Loucy (cell line): Measurements from ENCODE around the gene AQP1.

Experiments
- H2AFZ ChIP-seq: fragments of 200-600 bp; sonication (generic); 2 replicates; pipeline ENCODE4 v1.6.0; 2016; ENCODE audit warnings: antibody characterized with exemption, mild to moderate bottlenecking, low read length, moderate library complexity
- H3F3A ChIP-seq: fragments of 200-600 bp; 2 replicates; pipeline ENCODE4 v1.6.0; 2016; ENCODE audit warnings: antibody characterized with exemption, low read depth, mild to moderate bottlenecking
- H3K27me3 ChIP-seq: fragments of 200-600 bp; sonication (generic); 2 replicates; pipeline ENCODE4 v1.6.1; 2014; ENCODE audit warnings: low read length, mild to moderate bottlenecking; ENCODE audit not compliant: insufficient read depth, poor library complexity, severe bottlenecking
- H3K36me3 ChIP-seq: fragments of 200-600 bp; sonication (generic); 2 replicates; pipeline ENCODE4 v1.6.1; 2016; ENCODE audit warnings: low read length; ENCODE audit not compliant: insufficient read depth
- H3K4me1 ChIP-seq: fragments of 200-600 bp; sonication (generic); 2 replicates; pipeline ENCODE4 v1.5.1; 2014; ENCODE audit warnings: low read length, mild to moderate bottlenecking; ENCODE audit not compliant: insufficient read depth, poor library complexity, severe bottlenecking
- H3K4me2 ChIP-seq: fragments of 200-600 bp; sonication (generic); 2 replicates; pipeline ENCODE4 v1.6.0; 2014; ENCODE audit warnings: antibody characterized with exemption, low read length, low read depth, mild to moderate bottlenecking; ENCODE audit not compliant: poor library complexity, severe bottlenecking
- H3K4me3 ChIP-seq: fragments of 200-600 bp; sonication (generic); 2 replicates; pipeline ENCODE4 v1.5.1; 2014; ENCODE audit warnings: low read length, mild to moderate bottlenecking, mixed read lengths; ENCODE audit not compliant: poor library complexity, severe bottlenecking
- H3K79me2 ChIP-seq: fragments of 200-600 bp; sonication (generic); 2 replicates; pipeline ENCODE4 v1.6.1; 2014; ENCODE audit warnings: low read length; ENCODE audit not compliant: insufficient read depth
- H3K9ac ChIP-seq: fragments of 200-600 bp; sonication (generic); 2 replicates; pipeline ENCODE4 v1.6.0; 2014; ENCODE audit warnings: mild to moderate bottlenecking, low read depth, low read length, moderate library complexity; ENCODE audit not compliant: poor library complexity, severe bottlenecking
- H3K9me2 ChIP-seq: fragments of 200-600 bp; sonication (generic); replicated peaks from 2 replicates; pipeline ENCODE4 v1.6.1; 2016; ENCODE audit warnings: low read depth, low read length, mixed read lengths
- H3K9me3 ChIP-seq: fragments of 200-600 bp; sonication (generic); 2 replicates; pipeline ENCODE4 v1.6.1; 2014; ENCODE audit warnings: mild to moderate bottlenecking, antibody characterized with exemption, low read length, low read depth; ENCODE audit not compliant: insufficient read depth
- H4K20me1 ChIP-seq: fragments of 200-600 bp; sonication (generic); 2 replicates; pipeline ENCODE4 v1.6.0; 2014; ENCODE audit warnings: antibody characterized with exemption, low read length, mild to moderate bottlenecking; ENCODE audit not compliant: insufficient read depth, poor library complexity, severe bottlenecking
- CTCF ChIP-seq: fragments of 200-600 bp; sonication (generic); conservative IDR thresholded peaks from 2 replicates; pipeline ENCODE4 v1.5.1; 2014; ENCODE audit warnings: mild to moderate bottlenecking, antibody characterized with exemption, low read length
- EZH2phosphoT487 ChIP-seq: fragments of 200-600 bp; IDR thresholded peaks from 2 replicates; pipeline ENCODE4 v1.6.1; 2018; ENCODE audit warnings: antibody characterized with exemption, mild to moderate bottlenecking, moderate library complexity, borderline replicate concordance

Gene AQP1

GRCh38 chr7:30915751-30916150, 4.1 kb downstream of the AQP1 start:
- Histone ChIP-seq H3K27me3 (no peaks in the 10 kb centered on the region), H3K4me3 (no peak overlapping the region), H3K4me2 (no peak overlapping the region), H3K4me1 (no peaks in the 10 kb centered on the region), H4K20me1 (no peaks in the 10 kb centered on the region), H3K9me3 (no peaks in the 10 kb centered on the region), H3K9ac (no peak overlapping the region), H3K79me2 (no peaks in the 10 kb centered on the region), H3K9me2 (no peaks in the 10 kb centered on the region), H2AFZ (no peak overlapping the region), H3K36me3 (no peaks in the 10 kb centered on the region), H3F3A (no peaks in the 10 kb centered on the region)
- TF ChIP-seq CTCF (no peak), EZH2phosphoT487 (no peak)

DNA sequence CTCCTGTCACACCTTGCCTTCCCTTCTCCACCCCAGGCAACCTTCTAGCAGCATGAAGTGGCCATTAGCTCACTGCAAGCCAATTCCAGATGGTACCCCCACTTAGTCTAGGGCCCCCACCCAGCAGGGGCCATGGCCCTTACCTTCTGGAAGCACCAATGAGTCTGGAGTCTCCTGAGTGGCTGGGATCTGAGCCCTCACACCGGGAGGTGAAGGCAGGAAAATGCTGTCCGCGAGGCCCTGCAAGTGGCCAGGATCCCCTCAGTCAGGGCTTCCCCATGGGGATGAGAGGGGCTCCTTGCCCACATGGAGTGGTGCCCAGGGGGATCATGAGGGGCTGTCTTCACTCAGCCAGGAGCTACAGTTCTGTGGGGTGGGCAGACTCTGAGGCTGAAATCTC, 4.6 kb downstream of the AQP1 start:
- Histone ChIP-seq H3K4me3 (no peak overlapping the region), H4K20me1 (no peaks in the 10 kb centered on the region), H3F3A (no peaks in the 10 kb centered on the region), H3K36me3 (no peaks in the 10 kb centered on the region), H3K79me2 (no peaks in the 10 kb centered on the region), H3K9ac (no peak overlapping the region), H3K4me2 (no peak overlapping the region), H3K27me3 (no peaks in the 10 kb centered on the region), H3K9me2 (no peaks in the 10 kb centered on the region), H3K9me3 (no peaks in the 10 kb centered on the region), H3K4me1 (no peaks in the 10 kb centered on the region), H2AFZ (no peak overlapping the region)
- TF ChIP-seq CTCF = no peak
- no peak for TF ChIP-seq EZH2phosphoT487

- H3K4me3 ChIP-seq = no peak overlapping the region
- H3K9me3 ChIP-seq = no peaks in the 10 kb centered on the region
- no peaks in the 10 kb centered on the region for H3K4me1 ChIP-seq
- H3K9me2 ChIP-seq = no peaks in the 10 kb centered on the region
- H4K20me1 ChIP-seq = no peaks in the 10 kb centered on the region
- H3K36me3 ChIP-seq = no peaks in the 10 kb centered on the region
- no peak overlapping the region for H3K9ac ChIP-seq
- no peaks in the 10 kb centered on the region for H3K27me3 ChIP-seq
- TF ChIP-seq CTCF = no peak
- no peak for TF ChIP-seq EZH2phosphoT487
- no peaks in the 10 kb centered on the region for H3K79me2 ChIP-seq
- no peak overlapping the region for H3K4me2 ChIP-seq
- H2AFZ ChIP-seq = no peak overlapping the region
- H3F3A ChIP-seq = no peaks in the 10 kb centered on the region
Measured at GRCh38 chr7:30916767-30917166, 5.1 kb downstream of the AQP1 start.
